NOMO-1 treated with DMSO at 0.1 percent for 48 hours (cell line): ENCODE data around the gene BABAM1.

Experiments
- DNase-seq: peaks from one replicate; lab custom pipeline; 2025; ENCODE audit not compliant: unreplicated experiment; lab: John Stamatoyannopoulos, UW

The BABAM1 gene

GRCh38 chr19:17266975-17267788, at the start of gene BABAM1:
TSS of gene BABAM1 (plus strand) at chr19:17267443. CDS start at chr19:17268807, 1,364 bp downstream.
- DNase-seq: peak; percentile 100

DNA sequence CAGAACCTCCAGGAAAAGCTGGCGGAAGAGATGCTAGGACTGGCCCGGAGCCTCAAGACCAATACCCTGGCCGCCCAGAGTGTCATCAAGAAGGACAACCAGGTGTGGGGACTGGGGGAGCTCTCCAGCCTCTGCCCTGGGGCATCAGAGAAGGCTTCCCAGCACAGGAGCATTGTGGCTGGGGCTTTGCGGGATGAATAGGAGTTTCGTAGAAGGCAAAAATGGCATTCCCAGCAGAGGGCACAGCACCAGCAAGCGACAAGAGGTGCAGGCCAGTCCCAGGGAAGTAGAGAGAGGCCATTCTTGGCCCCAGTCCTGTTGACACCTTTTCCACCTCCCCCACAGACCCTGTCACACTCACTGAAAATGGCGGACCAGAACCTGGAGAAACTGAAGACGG, 48.0 kb upstream of the BABAM1 start:
- no peak for DNase-seq

DNA sequence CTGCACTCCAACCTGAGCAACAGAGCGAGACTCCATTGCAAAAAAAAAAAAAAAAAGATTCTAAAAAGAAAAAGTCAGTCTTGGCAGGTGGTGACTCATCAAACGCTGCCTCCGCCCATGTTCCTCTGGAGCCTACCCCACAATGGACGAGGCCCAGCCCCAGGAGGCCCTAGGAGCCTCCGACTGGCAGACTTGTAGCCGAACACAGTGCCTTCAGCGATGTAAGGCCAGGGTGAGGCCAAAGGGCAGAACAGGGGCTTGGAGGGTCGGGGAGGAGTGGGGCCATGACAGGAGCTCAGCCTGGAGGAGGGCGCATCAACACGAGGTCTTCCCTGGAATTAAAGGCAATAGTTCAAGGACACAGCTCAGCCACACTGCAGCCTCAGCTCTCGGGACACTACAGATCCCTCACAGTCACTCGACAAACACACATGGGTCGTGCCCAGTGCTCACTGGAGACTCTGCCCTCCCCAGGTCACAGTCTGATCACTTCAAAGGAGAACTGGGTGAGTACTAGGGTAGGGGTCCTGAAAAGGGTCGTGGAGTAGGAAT, 47.0 kb upstream of the BABAM1 start:
- DNase-seq: peak; percentile 70

GRCh38 chr19:17225053-17225452, 42.2 kb upstream of the BABAM1 start:
- no peak for DNase-seq

DNA sequence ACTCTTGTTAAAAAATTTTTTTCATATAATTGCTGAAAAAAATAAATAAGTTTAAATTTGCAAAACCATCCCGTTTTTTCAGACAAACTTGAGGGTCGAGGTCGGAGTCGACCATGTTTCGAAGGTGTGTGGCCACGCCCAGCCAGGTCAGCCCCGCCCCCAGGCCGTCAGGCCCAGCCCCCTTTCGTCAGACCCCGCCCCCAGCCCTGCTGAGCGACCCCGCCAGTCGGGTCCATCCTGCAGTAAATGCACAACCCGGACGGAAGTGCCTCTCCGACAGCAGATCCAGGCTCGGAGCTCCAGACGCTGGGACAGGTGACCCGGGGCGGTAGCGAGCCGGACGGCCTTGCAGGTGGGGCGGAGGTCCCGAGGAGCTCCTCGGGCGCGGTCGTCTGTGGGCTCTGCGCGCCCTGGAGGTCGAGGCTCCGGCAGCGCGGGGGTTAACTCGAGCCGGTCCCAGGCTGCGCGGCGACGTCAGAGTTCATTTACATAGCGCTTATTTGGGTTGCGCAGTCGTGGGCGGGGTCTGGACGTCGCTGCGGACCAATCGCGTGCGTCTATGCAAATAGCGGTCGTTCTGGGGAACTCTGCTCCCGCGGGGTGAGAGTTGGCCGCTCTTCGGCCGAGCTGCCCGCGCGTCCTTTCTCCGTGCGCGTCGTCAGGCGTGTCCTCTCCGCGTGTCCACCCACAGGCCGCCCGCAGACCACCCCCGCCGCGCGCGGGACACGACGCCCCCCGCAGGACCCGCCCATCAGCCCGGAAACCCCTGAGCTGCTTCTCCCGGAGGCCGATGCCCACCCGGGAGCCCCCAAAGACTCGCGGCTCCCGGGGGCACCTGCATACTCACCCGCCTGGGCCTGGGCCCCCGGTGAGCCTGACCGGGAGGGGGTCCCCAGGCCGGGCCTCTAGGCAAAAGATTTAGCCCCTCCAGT, 41.0 kb upstream of the BABAM1 start, which contains the start of gene OCEL1:
OCEL1 (plus strand) TSS at position 225 of the 932 bp plus-strand sequence; CDS start at position 247, 22 bp downstream.
- peak; percentile 98 for DNase-seq

- DNase-seq: no peak
Measured at GRCh38 chr19:17227798-17228367, 39.4 kb upstream of the BABAM1 start.

DNA sequence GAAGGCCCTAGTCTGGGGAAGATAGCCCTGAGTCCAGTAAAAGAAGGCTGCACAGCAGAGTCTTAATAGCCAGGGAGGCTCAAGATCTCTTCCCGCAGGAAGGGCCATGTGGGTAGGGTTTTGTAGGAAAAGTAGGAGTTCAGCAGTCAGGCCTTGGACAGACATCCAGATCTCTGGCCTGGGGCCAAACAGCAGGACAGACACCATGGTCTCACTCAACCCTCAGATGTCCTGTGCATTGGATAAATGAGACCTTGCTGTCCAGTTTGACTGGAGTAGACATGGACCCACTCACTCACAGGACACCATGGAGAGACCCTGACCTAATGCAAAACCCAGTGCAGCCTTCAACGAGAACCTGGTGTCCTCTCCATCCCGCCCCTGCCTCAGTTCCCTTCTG, 37.4 kb upstream of the BABAM1 start:
- no peak for DNase-seq

DNA sequence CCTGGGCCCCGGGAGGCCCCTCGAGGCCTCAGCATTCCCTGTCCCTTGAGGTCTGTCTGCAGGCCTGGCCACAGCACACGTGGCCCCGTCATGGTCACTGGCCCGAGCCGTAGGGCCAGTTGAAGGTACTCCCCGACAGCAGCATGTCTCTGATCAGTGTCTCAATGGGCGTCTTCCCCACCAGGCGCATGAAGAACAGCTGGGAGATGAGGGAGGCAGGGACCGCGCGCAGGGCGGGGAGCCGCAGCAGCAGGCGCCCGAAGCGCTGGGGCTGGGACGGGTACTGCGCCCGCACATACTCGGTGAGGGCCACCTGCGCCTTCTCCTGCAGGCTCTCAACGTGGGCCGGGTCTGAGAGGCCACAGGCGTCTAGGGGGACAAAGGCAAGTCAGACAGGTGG, 35.0 kb upstream of the BABAM1 start:
- DNase-seq: no peak

DNA sequence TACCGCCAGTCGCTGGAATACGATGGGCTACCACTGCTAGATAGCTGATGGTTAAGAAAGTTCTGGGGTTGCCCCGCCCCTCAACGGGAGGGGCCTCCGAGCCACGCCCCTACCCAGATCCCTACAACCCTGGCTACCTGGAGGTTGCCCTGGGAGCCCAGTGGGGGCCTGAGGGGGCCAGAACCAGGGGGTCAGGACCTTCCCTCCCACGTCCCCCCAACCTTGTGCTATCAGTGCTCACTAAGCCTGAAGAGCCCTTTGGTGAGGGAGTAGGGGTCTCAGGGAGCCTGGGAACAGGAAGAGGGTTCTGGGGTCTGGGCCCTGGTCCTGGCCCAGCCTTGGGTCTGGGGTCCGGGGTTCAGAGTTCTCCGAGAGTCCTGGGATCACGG, 32.3 kb upstream of the BABAM1 start:
- DNase-seq: no peak

DNA sequence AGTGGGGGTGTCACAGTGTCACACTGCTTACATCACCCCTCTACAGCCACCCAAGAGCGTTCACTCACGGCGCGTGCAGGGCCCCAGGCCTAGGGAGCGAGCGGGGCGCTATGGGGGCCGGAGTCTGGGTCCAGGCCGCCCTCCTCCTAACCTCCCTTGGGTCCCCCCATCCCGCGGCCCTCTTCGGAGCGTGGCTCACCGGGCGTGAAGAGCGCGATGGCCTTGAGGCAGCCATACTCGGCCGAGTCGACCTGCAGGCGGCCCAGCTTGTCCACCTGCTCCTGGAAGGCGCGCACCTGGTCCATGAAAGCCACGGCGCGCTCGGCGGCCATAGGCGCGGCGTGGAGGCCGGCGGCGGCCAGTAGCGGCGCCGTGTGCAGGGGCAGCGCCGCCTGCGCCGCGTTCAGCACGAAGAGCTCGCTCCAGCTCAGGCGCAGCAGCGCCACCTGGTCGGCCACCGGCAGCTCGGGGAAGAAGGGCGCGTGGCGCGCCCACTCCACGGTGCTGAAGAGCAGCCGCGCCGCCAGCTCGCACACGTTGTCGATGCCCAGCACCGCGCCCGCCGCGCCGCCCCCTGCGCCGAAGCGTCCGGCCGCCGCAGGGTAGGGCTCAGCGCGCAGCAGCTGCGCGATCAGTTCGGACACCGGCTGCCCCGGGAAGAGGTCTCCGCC, 31.8 kb upstream of the BABAM1 start:
- DNase-seq: peak; percentile 28

GRCh38 chr19:17235971-17236777, 31.1 kb upstream of the BABAM1 start:
- DNase-seq: no peak

GRCh38 chr19:17236811-17237543, 30.3 kb upstream of the BABAM1 start:
- no peak for DNase-seq

DNA sequence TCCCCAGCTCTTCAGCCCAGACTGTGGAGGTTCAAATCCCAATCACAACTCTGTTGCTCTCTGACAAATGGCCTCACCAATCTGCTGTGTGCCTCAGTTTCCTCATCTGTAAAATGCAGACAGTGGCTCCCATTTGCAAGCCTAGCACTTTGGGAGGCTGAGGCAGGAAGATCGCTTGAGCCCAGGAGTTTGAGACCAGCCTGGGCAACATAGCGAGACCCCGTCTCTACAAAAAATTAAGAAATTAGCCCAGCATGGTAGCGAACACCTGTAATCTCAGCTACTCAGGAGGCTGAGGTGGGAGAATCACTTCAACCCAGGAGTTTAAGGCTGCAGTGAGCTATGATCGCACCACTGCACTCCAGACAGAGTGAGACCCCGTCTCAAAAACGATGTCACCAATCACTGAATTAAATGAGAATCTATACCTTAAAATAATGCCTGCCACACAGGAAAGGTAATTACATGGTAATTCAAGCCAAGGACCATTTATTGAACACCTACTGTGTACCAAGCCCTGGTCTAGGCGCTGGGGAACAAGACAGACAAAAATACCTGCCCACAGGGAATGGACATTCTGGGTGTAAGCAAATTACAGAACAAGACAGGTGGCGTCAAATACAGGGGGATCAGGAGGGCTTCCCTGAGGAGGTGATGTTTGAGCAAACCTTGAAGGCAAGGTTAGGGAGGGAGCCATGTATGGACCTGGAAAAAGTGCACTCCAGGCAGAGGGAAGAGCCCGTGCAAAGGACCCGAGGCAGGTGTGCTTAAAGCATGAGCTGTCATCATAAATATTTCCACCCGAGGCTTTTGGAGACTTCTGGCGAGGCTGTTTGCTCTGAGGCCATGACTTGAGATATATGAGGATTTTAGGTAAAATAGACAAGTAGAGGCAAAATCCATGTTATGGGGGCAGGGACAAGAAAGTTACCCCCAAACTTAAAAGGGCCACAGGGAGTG, 29.2 kb upstream of the BABAM1 start:
- no peak for DNase-seq

DNA sequence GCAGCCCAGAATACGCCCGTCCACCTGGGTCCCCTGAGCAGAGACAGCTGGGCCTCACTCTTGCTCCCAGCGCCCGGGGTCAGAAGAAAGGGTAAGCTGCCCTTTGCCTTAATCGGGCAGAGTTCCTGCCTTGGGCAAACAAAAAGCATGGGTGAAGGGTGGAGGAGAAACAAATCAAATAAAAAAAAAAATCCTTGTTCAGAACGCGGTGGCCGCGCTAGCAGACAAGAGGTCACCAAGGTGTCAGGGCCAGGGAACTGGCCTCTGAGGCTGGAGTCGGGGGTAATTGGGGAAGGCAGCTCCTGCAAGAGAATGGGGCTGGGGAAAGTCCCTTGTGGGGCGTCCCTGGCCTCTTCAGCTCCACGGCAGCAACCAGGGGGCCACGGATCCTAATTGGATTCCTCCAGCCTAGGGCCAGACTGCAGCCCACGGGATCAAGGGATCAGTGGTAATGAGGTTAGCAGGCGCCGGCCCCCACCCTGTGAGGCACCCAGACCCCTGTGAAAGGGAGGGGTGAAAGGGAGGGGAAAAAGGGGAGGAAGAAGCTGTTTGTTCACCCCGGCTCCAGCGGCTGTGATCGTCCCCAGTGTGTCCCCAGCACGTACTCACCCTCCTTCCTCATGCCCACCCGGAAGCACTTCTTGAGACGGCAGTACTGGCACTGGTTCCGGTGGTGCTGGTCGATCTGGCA, 27.0 kb upstream of the BABAM1 start:
- no peak for DNase-seq

GRCh38 chr19:17240826-17241399, 26.3 kb upstream of the BABAM1 start:
- no peak for DNase-seq

DNA sequence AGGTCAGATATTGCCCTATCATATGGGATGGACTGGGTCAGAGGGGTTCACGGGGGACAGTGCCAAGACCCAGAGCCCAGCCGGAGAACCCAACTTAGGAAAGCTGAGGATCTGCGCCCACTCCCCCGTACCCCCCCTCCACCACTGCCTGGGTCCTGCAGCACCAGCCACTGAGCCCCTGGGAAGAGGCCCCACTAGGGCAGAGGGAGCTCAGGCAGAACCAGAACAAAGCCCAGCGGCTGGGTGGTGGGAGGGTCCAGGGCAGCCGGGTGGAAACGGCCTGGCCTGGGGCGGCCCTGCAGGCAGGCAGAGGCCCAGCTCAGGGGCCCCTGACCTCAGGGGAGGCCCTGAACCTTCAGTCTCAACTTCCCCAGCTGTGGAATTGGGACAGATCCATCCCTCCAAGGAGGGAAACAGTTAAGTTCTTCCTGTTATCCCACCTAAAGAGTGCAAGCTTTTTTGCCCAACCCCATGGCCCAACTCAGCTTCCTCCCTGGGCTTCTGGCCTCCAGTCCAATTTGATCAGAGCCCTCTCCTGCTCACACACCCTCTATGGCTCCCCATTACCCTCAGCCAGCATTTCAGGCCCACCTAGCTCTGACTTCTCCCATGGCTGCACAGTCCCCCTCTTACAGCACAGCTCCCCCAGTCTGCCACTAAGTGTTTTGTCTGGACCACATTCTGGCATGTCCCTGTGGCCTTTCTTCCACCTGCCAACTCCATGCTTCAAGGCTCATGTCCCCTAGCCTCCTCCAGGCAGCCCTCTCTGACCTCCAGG, 24.6 kb upstream of the BABAM1 start:
- no peak for DNase-seq
